Suprapubic skin (tissue), 4 donors: ENCODE data around the gene ERFL.

Source experiments
- EP300 ChIP-seq: sonication (generic); formaldehyde crosslinking; IDR thresholded peaks from one replicate; pipeline ENCODE4 v1.6.1; 2017; ENCODE audit warnings: antibody characterized with exemption
- POLR2A ChIP-seq, 2 donors: fragments of 450-650 bp; IDR thresholded peaks; one replicate each; pipeline ENCODE4 v1.6.1; 2017; ENCODE audit warnings: antibody characterized with exemption in 2 of 2, mild to moderate bottlenecking in 2 of 2, moderate library complexity in 2 of 2
- POLR2AphosphoS5 ChIP-seq, 3 donors: sonication (generic); formaldehyde crosslinking; IDR thresholded peaks; one replicate each; pipeline ENCODE4 v1.6.1; 2017; ENCODE audit warnings: antibody characterized with exemption in 3 of 3
- TF ChIP-seq, protein P1 (sequence below), 2 donors: fragments of 200-600 bp in 1 of 2; fragments of 450-650 bp in 1 of 2; sonication (generic) in 1 of 2; IDR thresholded peaks; one replicate each; pipeline ENCODE4 v1.5.1; 2016 to 2019; ENCODE audit warnings: antibody characterized with exemption in 2 of 2, mild to moderate bottlenecking in 1 of 2, moderate library complexity in 1 of 2

DNA sequence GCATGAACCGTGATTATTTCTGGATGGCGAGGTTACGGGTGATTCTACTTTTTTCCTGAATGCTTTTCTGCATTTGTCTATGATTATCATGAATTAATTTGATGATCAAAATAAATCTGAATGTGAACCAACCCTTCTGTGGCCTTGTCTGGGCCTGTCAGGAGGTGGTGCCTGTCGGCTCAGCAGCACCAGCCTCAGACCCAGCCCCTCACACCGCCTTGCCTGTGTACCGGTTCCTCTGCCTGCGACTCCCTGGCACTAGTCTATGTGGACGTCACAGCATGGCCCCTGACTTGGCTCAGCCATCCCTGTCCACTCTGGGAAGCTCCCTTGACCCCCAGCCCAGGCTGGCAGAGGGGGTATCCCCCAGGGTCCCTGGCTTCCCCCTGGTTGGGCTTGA lies 46.4 kb upstream of the ERFL start:
- TF ChIP-seq, protein P1, sequence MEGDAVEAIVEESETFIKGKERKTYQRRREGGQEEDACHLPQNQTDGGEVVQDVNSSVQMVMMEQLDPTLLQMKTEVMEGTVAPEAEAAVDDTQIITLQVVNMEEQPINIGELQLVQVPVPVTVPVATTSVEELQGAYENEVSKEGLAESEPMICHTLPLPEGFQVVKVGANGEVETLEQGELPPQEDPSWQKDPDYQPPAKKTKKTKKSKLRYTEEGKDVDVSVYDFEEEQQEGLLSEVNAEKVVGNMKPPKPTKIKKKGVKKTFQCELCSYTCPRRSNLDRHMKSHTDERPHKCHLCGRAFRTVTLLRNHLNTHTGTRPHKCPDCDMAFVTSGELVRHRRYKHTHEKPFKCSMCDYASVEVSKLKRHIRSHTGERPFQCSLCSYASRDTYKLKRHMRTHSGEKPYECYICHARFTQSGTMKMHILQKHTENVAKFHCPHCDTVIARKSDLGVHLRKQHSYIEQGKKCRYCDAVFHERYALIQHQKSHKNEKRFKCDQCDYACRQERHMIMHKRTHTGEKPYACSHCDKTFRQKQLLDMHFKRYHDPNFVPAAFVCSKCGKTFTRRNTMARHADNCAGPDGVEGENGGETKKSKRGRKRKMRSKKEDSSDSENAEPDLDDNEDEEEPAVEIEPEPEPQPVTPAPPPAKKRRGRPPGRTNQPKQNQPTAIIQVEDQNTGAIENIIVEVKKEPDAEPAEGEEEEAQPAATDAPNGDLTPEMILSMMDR (IDR thresholded peaks at IDR 0.05): no peak
- TF ChIP-seq POLR2A (IDR thresholded peaks at IDR 0.05) (no peak), POLR2AphosphoS5 (IDR thresholded peaks at IDR 0.05) (no peak), EP300 (no peak)
